ENCODE data around the gene EXPH5. TPM values are rescaled to one million over a fixed set of nuclear protein-coding genes. Genes with fewer than 3 reads are reported as not detected.

Gene EXPH5
- total and polyA plus RNA-seq, 2 donors (not counting 3 experiments of a cell fraction or from before 2014, with no cell fraction given): 0.03 to 0.09 TPM

- Histone ChIP-seq H3K9ac (replicated peaks; ENCODE audit: extremely low read depth, insufficient read depth, low read length) (no peak overlapping the region), H3K79me2 (ENCODE audit: control insufficient read depth, insufficient read depth, low read length) (no peaks in the 10 kb centered on the region), H4K20me1 (replicated peaks; ENCODE audit: control insufficient read depth, extremely low read depth, insufficient read depth, low read length) (no peaks in the 10 kb centered on the region), H3K27ac (ENCODE audit: insufficient read depth, low read depth, low read length) (no peak overlapping the region), H3K9me1 (replicated peaks; ENCODE audit: control insufficient read depth, extremely low read depth, insufficient read depth, low read length) (no peaks in the 10 kb centered on the region), H2AFZ (ENCODE audit: low read depth, low read length) (no peak overlapping the region), H3K9me3 (replicated peaks; ENCODE audit: control insufficient read depth, insufficient read depth, low read length) (no peaks in the 10 kb centered on the region), H3K36me3 (ENCODE audit: control insufficient read depth in 2 of 2, extremely low read depth in 1 of 2, insufficient read depth in 2 of 2, low read length in 2 of 2) (no peaks in the 10 kb centered on the region), H3K27me3 (ENCODE audit: control insufficient read depth in 2 of 2, insufficient read depth in 2 of 2, low read length in 2 of 2) (peaks cover 1 to 6% of the 10 kb centered on the region in 2 experiments), H3K4me1 (ENCODE audit: control insufficient read depth, extremely low read depth, insufficient read depth, low read length) (no peaks in the 10 kb centered on the region), H3K4me2 (ENCODE audit: insufficient read depth, low read length) (no peak overlapping the region), H3K4me3 (replicated peaks in 1 of 3; ENCODE audit: insufficient read depth in 1 of 3, low read depth in 1 of 3, low read length in 3 of 3) (no peak overlapping the region)
- TF ChIP-seq POLR2AphosphoS5 (IDR thresholded peaks at IDR 0.05; ENCODE audit: insufficient read depth, low read depth, low read length) (no peak), EZH2 (IDR thresholded peaks at IDR 0.05; ENCODE audit: borderline replicate concordance, low read depth, low read length, severe bottlenecking) (no peak), GATA2 (IDR thresholded peaks at IDR 0.05; ENCODE audit: insufficient read depth, insufficient read length, low read depth, low read length) (no peak), POLR2A (IDR thresholded peaks at IDR 0.05; ENCODE audit: low read depth, low read length) (no peak), FOS (IDR thresholded peaks at IDR 0.05; ENCODE audit: borderline replicate concordance, insufficient read depth, low read length) (no peak), JUN (IDR thresholded peaks at IDR 0.05; ENCODE audit: borderline replicate concordance, insufficient read depth, insufficient read length, low read depth) (no peak)
- dilution Hi-C loops (cut with MboI; ENCODE audit: extremely low pct_ligation_motif_present, low sequenced_read_pairs) (no loop called here), intact Hi-C loops (cut with micrococcal nuclease) (no loop called here)
- ChIA-PET CTCF (interaction anchor here (0.7 to 1.7 kb wide), 3 partner anchors 9 to 17 kb away, joined by 3 to 6 read pairs (median 3); no protein-coding TSS in a partner anchor), POLR2A (no interaction called here)
- BruUV-seq (replicated peaks): no TSS peak
- FAIRE-seq: no peak
- DNase-seq (ENCODE audit: low read depth, low spot score): no peak
These were observed 35.7 kb upstream of the EXPH5 start for GRCh38 chr11:108629274-108629673.

DNA sequence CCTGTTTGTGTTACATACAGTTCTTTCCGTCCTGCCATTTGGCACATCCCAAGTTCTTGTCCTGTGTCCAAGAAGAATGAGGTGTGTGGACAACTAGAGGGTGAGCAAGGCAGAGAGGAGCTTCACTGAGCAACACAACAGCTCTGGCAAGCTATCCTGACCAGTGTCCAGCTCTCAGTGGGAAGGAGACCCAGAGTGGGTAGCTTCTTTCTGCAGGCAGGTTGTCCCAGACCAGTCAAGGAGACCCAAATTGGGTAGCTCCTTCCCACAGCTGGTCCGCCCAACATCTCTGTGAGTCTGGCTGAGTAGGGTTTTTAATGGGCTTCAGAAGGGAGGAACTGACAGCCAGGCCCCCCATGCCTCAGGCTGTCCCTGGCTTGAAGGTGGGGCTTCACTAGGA lies 35.2 kb upstream of the EXPH5 start:
- ChIA-PET POLR2A (no interaction called here), CTCF (interaction anchor here (0.7 kb wide), 1 partner anchor 12 kb away, joined by 3 read pairs; no protein-coding TSS in a partner anchor)
- H3K79me2 ChIP-seq (ENCODE audit: control insufficient read depth, insufficient read depth, low read length): no peaks in the 10 kb centered on the region
- H3K9me3 ChIP-seq (replicated peaks; ENCODE audit: control insufficient read depth, insufficient read depth, low read length): no peaks in the 10 kb centered on the region
- dilution Hi-C loops (cut with MboI; ENCODE audit: extremely low pct_ligation_motif_present, low sequenced_read_pairs) (no loop called here), intact Hi-C loops (cut with micrococcal nuclease) (no loop called here)
- no peaks in the 10 kb centered on the region for H3K36me3 ChIP-seq (ENCODE audit: control insufficient read depth in 2 of 2, extremely low read depth in 1 of 2, insufficient read depth in 2 of 2, low read length in 2 of 2)
- peaks cover 1 to 9% of the 10 kb centered on the region in 2 experiments for H3K27me3 ChIP-seq (ENCODE audit: control insufficient read depth in 2 of 2, insufficient read depth in 2 of 2, low read length in 2 of 2)
- no peak overlapping the region for H3K4me2 ChIP-seq (ENCODE audit: insufficient read depth, low read length)
- no peak for TF ChIP-seq POLR2AphosphoS5 (IDR thresholded peaks at IDR 0.05; ENCODE audit: insufficient read depth, low read depth, low read length)
- DNase-seq (ENCODE audit: low read depth, low spot score) (no peak), FAIRE-seq (no peak)
- no peaks in the 10 kb centered on the region for H3K4me1 ChIP-seq (ENCODE audit: control insufficient read depth, extremely low read depth, insufficient read depth, low read length)
- H2AFZ ChIP-seq (ENCODE audit: low read depth, low read length): no peak overlapping the region
- no peak overlapping the region for H3K27ac ChIP-seq (ENCODE audit: insufficient read depth, low read depth, low read length)
- no peak overlapping the region for H3K4me3 ChIP-seq (replicated peaks in 1 of 3; ENCODE audit: insufficient read depth in 1 of 3, low read depth in 1 of 3, low read length in 3 of 3)
- no TSS peak for BruUV-seq (replicated peaks)
- H3K9ac ChIP-seq (replicated peaks; ENCODE audit: extremely low read depth, insufficient read depth, low read length): no peak overlapping the region
- no peaks in the 10 kb centered on the region for H4K20me1 ChIP-seq (replicated peaks; ENCODE audit: control insufficient read depth, extremely low read depth, insufficient read depth, low read length)
- H3K9me1 ChIP-seq (replicated peaks; ENCODE audit: control insufficient read depth, extremely low read depth, insufficient read depth, low read length): no peaks in the 10 kb centered on the region
